ENCODE data around the gene POLR2E. TPM values are rescaled to one million over a fixed set of nuclear protein-coding genes. Genes with fewer than 3 reads are reported as not detected.

POLR2E gene
- total and polyA plus RNA-seq, 2 of the 13 experiments (the other 11 are each of a cell fraction or from before 2014, with no cell fraction given): 140 to 272 TPM

DNA sequence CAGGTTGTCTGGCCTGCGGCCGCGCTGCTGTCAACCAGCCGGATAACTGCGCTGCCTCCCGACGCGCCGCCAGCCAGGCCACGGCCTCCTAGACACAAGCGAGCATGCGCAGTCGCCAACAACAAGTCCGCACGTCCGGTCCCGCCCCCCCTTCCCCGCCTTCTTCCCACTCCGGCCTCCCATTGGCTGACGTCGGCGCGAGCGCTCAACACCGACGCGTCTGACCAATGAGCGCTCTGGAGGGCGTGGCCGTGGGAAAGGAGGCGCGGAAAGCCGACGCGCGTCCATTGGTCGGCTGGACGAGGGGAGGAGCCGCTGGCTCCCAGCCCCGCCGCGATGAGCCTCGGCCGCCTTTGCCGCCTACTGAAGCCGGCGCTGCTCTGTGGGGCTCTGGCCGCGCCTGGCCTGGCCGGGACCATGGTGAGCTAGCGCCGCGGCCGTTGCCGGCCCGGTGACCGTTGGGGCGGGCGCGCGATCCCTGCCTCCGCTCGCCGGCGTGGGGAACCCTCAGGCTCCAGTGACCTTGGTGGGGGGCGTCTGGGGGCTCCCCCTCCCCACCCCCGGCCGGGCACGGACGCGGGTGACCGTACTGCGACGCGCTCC lies 8.6 kb upstream of the POLR2E start, which contains the start of gene GPX4 (continued):
- TF ChIP-seq ZNF282 (IDR thresholded peaks at IDR 0.05; ENCODE audit: partially characterized antibody) (no peak), NCOA5 (CRISPR knock-in tag; IDR thresholded peaks at IDR 0.05) (no peak), ZNF780A (CRISPR knock-in tag; IDR thresholded peaks at IDR 0.05) (no peak), FOXC1 (CRISPR knock-in tag; IDR thresholded peaks at IDR 0.05; ENCODE audit: borderline replicate concordance) (peak; percentile 59; the same call in 1 of the 2 replicates), HNF4A (CRISPR knock-in tag; IDR thresholded peaks at IDR 0.05) (no peak), ZNF761 (CRISPR knock-in tag; conservative IDR thresholded peaks at IDR 0.05) (no peak), TEAD2 (CRISPR knock-in tag; IDR thresholded peaks at IDR 0.05) (no peak), ZNF232 (CRISPR knock-in tag; IDR thresholded peaks at IDR 0.05; ENCODE audit: borderline replicate concordance) (no peak), HES4 (CRISPR knock-in tag; IDR thresholded peaks at IDR 0.05; ENCODE audit: borderline replicate concordance) (peak; percentile 97), ZNF747 (CRISPR knock-in tag; IDR thresholded peaks at IDR 0.05; ENCODE audit: borderline replicate concordance) (no peak; the same call in 1 of the 2 replicates), ERF (CRISPR knock-in tag; IDR thresholded peaks at IDR 0.05) (peak; percentile 28), ZNF570 (CRISPR knock-in tag; IDR thresholded peaks at IDR 0.05; ENCODE audit: borderline replicate concordance) (no peak), NFE2L1 (CRISPR knock-in tag; IDR thresholded peaks at IDR 0.05; ENCODE audit: borderline replicate concordance) (no peak), MATR3 (CRISPR knock-in tag; IDR thresholded peaks at IDR 0.05) (no peak), DNMT3B (CRISPR knock-in tag; conservative IDR thresholded peaks at IDR 0.05) (no peak), KLF6 (CRISPR knock-in tag; IDR thresholded peaks at IDR 0.05) (peak; percentile 79), KDM1A (CRISPR knock-in tag; IDR thresholded peaks at IDR 0.05) (no peak), BORCS8-MEF2B (CRISPR knock-in tag; IDR thresholded peaks at IDR 0.05) (0 out of 2 replicates have a peak, but pooled peaks have one; percentile 55)
- TF ChIP-seq, protein P1, sequence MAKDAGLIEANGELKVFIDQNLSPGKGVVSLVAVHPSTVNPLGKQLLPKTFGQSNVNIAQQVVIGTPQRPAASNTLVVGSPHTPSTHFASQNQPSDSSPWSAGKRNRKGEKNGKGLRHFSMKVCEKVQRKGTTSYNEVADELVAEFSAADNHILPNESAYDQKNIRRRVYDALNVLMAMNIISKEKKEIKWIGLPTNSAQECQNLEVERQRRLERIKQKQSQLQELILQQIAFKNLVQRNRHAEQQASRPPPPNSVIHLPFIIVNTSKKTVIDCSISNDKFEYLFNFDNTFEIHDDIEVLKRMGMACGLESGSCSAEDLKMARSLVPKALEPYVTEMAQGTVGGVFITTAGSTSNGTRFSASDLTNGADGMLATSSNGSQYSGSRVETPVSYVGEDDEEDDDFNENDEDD (CRISPR knock-in tag; IDR thresholded peaks at IDR 0.05; ENCODE audit: borderline replicate concordance): peak; percentile 81; the same call in 1 of the 2 replicates
- TF ChIP-seq, protein P2, sequence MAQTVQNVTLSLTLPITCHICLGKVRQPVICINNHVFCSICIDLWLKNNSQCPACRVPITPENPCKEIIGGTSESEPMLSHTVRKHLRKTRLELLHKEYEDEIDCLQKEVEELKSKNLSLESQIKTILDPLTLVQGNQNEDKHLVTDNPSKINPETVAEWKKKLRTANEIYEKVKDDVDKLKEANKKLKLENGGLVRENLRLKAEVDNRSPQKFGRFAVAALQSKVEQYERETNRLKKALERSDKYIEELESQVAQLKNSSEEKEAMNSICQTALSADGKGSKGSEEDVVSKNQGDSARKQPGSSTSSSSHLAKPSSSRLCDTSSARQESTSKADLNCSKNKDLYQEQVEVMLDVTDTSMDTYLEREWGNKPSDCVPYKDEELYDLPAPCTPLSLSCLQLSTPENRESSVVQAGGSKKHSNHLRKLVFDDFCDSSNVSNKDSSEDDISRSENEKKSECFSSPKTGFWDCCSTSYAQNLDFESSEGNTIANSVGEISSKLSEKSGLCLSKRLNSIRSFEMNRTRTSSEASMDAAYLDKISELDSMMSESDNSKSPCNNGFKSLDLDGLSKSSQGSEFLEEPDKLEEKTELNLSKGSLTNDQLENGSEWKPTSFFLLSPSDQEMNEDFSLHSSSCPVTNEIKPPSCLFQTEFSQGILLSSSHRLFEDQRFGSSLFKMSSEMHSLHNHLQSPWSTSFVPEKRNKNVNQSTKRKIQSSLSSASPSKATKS (CRISPR knock-in tag; IDR thresholded peaks at IDR 0.05): no peak
- TF ChIP-seq, protein P3, sequence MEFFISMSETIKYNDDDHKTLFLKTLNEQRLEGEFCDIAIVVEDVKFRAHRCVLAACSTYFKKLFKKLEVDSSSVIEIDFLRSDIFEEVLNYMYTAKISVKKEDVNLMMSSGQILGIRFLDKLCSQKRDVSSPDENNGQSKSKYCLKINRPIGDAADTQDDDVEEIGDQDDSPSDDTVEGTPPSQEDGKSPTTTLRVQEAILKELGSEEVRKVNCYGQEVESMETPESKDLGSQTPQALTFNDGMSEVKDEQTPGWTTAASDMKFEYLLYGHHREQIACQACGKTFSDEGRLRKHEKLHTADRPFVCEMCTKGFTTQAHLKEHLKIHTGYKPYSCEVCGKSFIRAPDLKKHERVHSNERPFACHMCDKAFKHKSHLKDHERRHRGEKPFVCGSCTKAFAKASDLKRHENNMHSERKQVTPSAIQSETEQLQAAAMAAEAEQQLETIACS (CRISPR knock-in tag; IDR thresholded peaks at IDR 0.05): no peak; the same call in 1 of the 2 replicates
- TF ChIP-seq, protein P4, sequence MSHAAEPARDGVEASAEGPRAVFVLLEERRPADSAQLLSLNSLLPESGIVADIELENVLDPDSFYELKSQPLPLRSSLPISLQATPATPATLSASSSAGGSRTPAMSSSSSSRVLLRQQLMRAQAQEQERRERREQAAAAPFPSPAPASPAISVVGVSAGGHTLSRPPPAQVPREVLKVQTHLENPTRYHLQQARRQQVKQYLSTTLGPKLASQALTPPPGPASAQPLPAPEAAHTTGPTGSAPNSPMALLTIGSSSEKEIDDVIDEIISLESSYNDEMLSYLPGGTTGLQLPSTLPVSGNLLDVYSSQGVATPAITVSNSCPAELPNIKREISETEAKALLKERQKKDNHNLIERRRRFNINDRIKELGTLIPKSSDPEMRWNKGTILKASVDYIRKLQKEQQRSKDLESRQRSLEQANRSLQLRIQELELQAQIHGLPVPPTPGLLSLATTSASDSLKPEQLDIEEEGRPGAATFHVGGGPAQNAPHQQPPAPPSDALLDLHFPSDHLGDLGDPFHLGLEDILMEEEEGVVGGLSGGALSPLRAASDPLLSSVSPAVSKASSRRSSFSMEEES (CRISPR knock-in tag; IDR thresholded peaks at IDR 0.05): no peak; the same call in 1 of the 2 replicates
- TF ChIP-seq, protein P5, sequence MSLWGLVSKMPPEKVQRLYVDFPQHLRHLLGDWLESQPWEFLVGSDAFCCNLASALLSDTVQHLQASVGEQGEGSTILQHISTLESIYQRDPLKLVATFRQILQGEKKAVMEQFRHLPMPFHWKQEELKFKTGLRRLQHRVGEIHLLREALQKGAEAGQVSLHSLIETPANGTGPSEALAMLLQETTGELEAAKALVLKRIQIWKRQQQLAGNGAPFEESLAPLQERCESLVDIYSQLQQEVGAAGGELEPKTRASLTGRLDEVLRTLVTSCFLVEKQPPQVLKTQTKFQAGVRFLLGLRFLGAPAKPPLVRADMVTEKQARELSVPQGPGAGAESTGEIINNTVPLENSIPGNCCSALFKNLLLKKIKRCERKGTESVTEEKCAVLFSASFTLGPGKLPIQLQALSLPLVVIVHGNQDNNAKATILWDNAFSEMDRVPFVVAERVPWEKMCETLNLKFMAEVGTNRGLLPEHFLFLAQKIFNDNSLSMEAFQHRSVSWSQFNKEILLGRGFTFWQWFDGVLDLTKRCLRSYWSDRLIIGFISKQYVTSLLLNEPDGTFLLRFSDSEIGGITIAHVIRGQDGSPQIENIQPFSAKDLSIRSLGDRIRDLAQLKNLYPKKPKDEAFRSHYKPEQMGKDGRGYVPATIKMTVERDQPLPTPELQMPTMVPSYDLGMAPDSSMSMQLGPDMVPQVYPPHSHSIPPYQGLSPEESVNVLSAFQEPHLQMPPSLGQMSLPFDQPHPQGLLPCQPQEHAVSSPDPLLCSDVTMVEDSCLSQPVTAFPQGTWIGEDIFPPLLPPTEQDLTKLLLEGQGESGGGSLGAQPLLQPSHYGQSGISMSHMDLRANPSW (CRISPR knock-in tag; IDR thresholded peaks at IDR 0.05; ENCODE audit: borderline replicate concordance): no peak
